Osteoblast (primary cell): ENCODE results near the gene MSRB1. TPM values are rescaled to one million over a fixed set of nuclear protein-coding genes. Genes with fewer than 3 reads are reported as not detected.
A peak's percentile ranks its signal among the peaks of the same experiment; 100 is the strongest.

ENCODE experiments used
- DNase-seq: peaks from one replicate; pipeline ENCODE4 v3.0.0; 2011; ENCODE audit warnings: low spot score, mixed read lengths; ENCODE audit not compliant: insufficient read length; ENCODE audit errors: missing footprints
- H2AFZ ChIP-seq: 2 replicates; pipeline ENCODE4 v1.6.0; 2011; ENCODE audit warnings: mild to moderate bottlenecking, low read length
- H3K27ac ChIP-seq: 2 replicates; pipeline ENCODE4 v1.5.1; 2011; ENCODE audit warnings: mild to moderate bottlenecking, low read depth, low read length, moderate library complexity
- H3K27me3 ChIP-seq: 2 replicates; pipeline ENCODE4 v1.6.0; 2012; ENCODE audit warnings: mild to moderate bottlenecking, control low read depth, inconsistent platforms, low read length, moderate library complexity; ENCODE audit not compliant: insufficient read depth
- H3K36me3 ChIP-seq: 2 replicates; pipeline ENCODE4 v1.5.1; 2011; ENCODE audit warnings: mild to moderate bottlenecking, low read length, control low read depth, moderate library complexity; ENCODE audit not compliant: insufficient read depth
- H3K4me1 ChIP-seq: 2 replicates; pipeline ENCODE4 v1.5.1; 2011; ENCODE audit warnings: mild to moderate bottlenecking, low read length, control low read depth, moderate library complexity; ENCODE audit not compliant: insufficient read depth
- H3K4me2 ChIP-seq: 2 replicates; pipeline ENCODE4 v1.6.0; 2011; ENCODE audit warnings: mild to moderate bottlenecking, low read length; ENCODE audit not compliant: insufficient read depth
- H3K4me3 ChIP-seq: fragments of 200-600 bp; sonication (generic); 3 replicates; pipeline ENCODE4 v1.5.1; 2012; ENCODE audit warnings: mild to moderate bottlenecking, low read length, inconsistent platforms; ENCODE audit not compliant: insufficient read depth
- H3K79me2 ChIP-seq: 2 replicates; pipeline ENCODE4 v1.6.0; 2012; ENCODE audit warnings: mild to moderate bottlenecking, low read length, control low read depth, inconsistent platforms; ENCODE audit not compliant: insufficient read depth
- H3K9me3 ChIP-seq: 2 replicates; pipeline ENCODE4 v1.5.1; 2011; ENCODE audit warnings: low read depth, low read length, control low read depth
- H4K20me1 ChIP-seq: 2 replicates; pipeline ENCODE4 v1.6.0; 2012; ENCODE audit warnings: mild to moderate bottlenecking, low read length, control low read depth; ENCODE audit not compliant: insufficient read depth
- CTCF ChIP-seq: IDR thresholded peaks from 2 replicates; pipeline ENCODE4 v1.5.1; 2011; ENCODE audit warnings: mild to moderate bottlenecking, low read depth, low read length, moderate library complexity; ENCODE audit errors: extremely low read depth
- total RNA-seq: library from RNA; depleted of rRNA; stranded (reverse); fragments of >200 nt; gene quantifications from 2 replicates; pipeline ENCODE4 v1.2.3, GENCODE V29; 2012

Gene MSRB1
- total RNA-seq, 1 donor: 18.1 TPM

GRCh38 chr16:1906846-1907165 lies 36.2 kb downstream of the MSRB1 start:
- Histone ChIP-seq H3K27ac (no peak overlapping the region), H3K9me3 (no peaks in the 10 kb centered on the region), H3K4me3 (no peak overlapping the region), H2AFZ (no peak overlapping the region), H3K4me2 (no peak overlapping the region), H3K27me3 (peaks cover 42% of the 10 kb centered on the region), H3K4me1 (no peaks in the 10 kb centered on the region), H4K20me1 (no peaks in the 10 kb centered on the region), H3K36me3 (no peaks in the 10 kb centered on the region), H3K79me2 (no peaks in the 10 kb centered on the region)
- TF ChIP-seq CTCF: no peak
- peak; percentile 73 for DNase-seq

GRCh38 chr16:1906055-1906845 lies 36.7 kb downstream of the MSRB1 start:
- Histone ChIP-seq H4K20me1 (no peaks in the 10 kb centered on the region), H3K4me3 (no peak overlapping the region), H3K36me3 (no peaks in the 10 kb centered on the region), H3K4me1 (no peaks in the 10 kb centered on the region), H3K4me2 (no peak overlapping the region), H3K27ac (no peak overlapping the region), H2AFZ (no peak overlapping the region), H3K27me3 (peaks cover 42% of the 10 kb centered on the region), H3K9me3 (no peaks in the 10 kb centered on the region), H3K79me2 (no peaks in the 10 kb centered on the region)
- peak; percentile 38 for DNase-seq
- no peak for TF ChIP-seq CTCF

GRCh38 chr16:1903845-1904840 lies 38.9 kb downstream of the MSRB1 start:
- Histone ChIP-seq H3K27ac (no peak overlapping the region), H3K9me3 (no peaks in the 10 kb centered on the region), H3K27me3 (peaks cover 42% of the 10 kb centered on the region), H4K20me1 (no peaks in the 10 kb centered on the region), H2AFZ (no peak overlapping the region), H3K79me2 (no peaks in the 10 kb centered on the region), H3K4me3 (no peak overlapping the region), H3K4me2 (no peak overlapping the region), H3K36me3 (no peaks in the 10 kb centered on the region), H3K4me1 (no peaks in the 10 kb centered on the region)
- TF ChIP-seq CTCF: no peak
- peak; percentile 73 for DNase-seq

DNA sequence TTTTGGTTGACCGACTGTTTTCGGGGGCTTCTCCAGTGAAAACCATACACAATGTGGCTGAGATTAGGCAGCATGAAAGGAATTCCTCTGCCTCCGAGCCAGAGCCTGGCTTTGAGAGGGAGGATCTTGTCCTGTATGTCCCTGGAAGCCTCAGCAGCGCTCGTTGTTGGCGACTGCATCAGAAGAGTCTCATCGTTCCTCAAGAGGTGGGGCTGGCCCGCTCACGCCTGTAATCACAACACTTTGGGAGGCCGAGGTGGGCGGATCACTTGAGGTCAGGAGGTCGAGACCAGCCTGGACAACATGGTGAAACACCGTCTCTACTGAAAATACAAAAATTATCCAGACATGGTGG lies 39.8 kb downstream of the MSRB1 start:
- Histone ChIP-seq H4K20me1 (no peaks in the 10 kb centered on the region), H3K27me3 (peaks cover 32% of the 10 kb centered on the region)
- DNase-seq: no peak

More for the DNA sequence above, 39.8 kb downstream of the MSRB1 start:
- Histone ChIP-seq H3K4me3 (no peak overlapping the region), H3K4me1 (no peaks in the 10 kb centered on the region), H2AFZ (no peak overlapping the region), H3K79me2 (no peaks in the 10 kb centered on the region), H3K36me3 (no peaks in the 10 kb centered on the region), H3K9me3 (no peaks in the 10 kb centered on the region), H3K27ac (no peak overlapping the region), H3K4me2 (no peak overlapping the region)
- TF ChIP-seq CTCF: no peak
